ENCODE results near the gene FSIP1.

Gene FSIP1

GRCh38 chr15:39823634-39824033, 41.0 kb upstream of the FSIP1 start:
- Histone ChIP-seq H4K8ac (ENCODE audit: low read length) (no peak overlapping the region), H2AFZ (ENCODE audit: low read depth, low read length) (no peak overlapping the region), H3K9ac (ENCODE audit: low read length) (no peak overlapping the region), H3K23ac (ENCODE audit: low read length in 2 of 2) (no peak overlapping the region), H3K4me1 (ENCODE audit: control insufficient read depth, insufficient read depth, low read depth, low read length) (peaks cover 4% of the 10 kb centered on the region), H2BK12ac (ENCODE audit: low read length in 2 of 2) (no peak overlapping the region), H3K4me2 (ENCODE audit: low read length, poor library complexity, severe bottlenecking) (no peak overlapping the region), H3K14ac (ENCODE audit: low read length in 2 of 2) (no peak overlapping the region), H2AK5ac (ENCODE audit: low read length, severe bottlenecking) (no peak overlapping the region), H2BK120ac (ENCODE audit: low read depth, low read length) (no peak overlapping the region), H3K9me3 (ENCODE audit: control insufficient read depth, low read length) (no peaks in the 10 kb centered on the region), H4K91ac (ENCODE audit: low read length) (no peak overlapping the region), H3K27ac (ENCODE audit: low read length, poor library complexity, severe bottlenecking) (no peak overlapping the region), H3K18ac (ENCODE audit: low read depth in 1 of 2, low read length in 2 of 2) (no peak overlapping the region), H2BK15ac (ENCODE audit: low read depth, poor library complexity, severe bottlenecking) (no peak overlapping the region), H3K79me1 (replicated peaks; ENCODE audit: low read length, poor library complexity, severe bottlenecking) (peaks cover 39% of the 10 kb centered on the region), H3K4ac (ENCODE audit: low read depth in 1 of 2, low read length in 2 of 2) (no peak overlapping the region), H3K36me3 (ENCODE audit: control insufficient read depth in 1 of 2, insufficient read depth in 2 of 2, low read depth in 1 of 2, low read length in 2 of 2) (peaks cover 0 to 3% of the 10 kb centered on the region in 2 experiments), H3K27me3 (ENCODE audit: control insufficient read depth in 1 of 2, insufficient read depth in 1 of 2, low read length in 2 of 2) (no peaks in the 10 kb centered on the region), H3K4me3 (ENCODE audit: insufficient read depth in 1 of 2, low read depth in 1 of 2, low read length in 2 of 2) (no peak overlapping the region), H2BK5ac (ENCODE audit: low read depth, low read length, poor library complexity, severe bottlenecking) (no peak overlapping the region)
- no peak for DNase-seq
- 69% methylated on average over 2 of the region's 2 CpGs for WGBS

- Histone ChIP-seq H2AFZ (ENCODE audit: low read depth, low read length) (no peak overlapping the region), H3K9ac (ENCODE audit: low read length) (no peak overlapping the region), H3K4ac (ENCODE audit: low read depth in 1 of 2, low read length in 2 of 2) (no peak overlapping the region), H2BK120ac (ENCODE audit: low read depth, low read length) (no peak overlapping the region), H3K27me3 (ENCODE audit: control insufficient read depth in 1 of 2, insufficient read depth in 1 of 2, low read length in 2 of 2) (no peaks in the 10 kb centered on the region), H3K4me1 (ENCODE audit: control insufficient read depth, insufficient read depth, low read depth, low read length) (peaks cover under 1% of the 10 kb centered on the region), H4K91ac (ENCODE audit: low read length) (no peak overlapping the region), H3K79me1 (replicated peaks; ENCODE audit: low read length, poor library complexity, severe bottlenecking) (peaks cover 31% of the 10 kb centered on the region), H3K18ac (ENCODE audit: low read depth in 1 of 2, low read length in 2 of 2) (no peak overlapping the region), H2BK15ac (ENCODE audit: low read depth, poor library complexity, severe bottlenecking) (no peak overlapping the region), H3K4me2 (ENCODE audit: low read length, poor library complexity, severe bottlenecking) (no peak overlapping the region), H3K23ac (ENCODE audit: low read length in 2 of 2) (no peak overlapping the region), H2BK12ac (ENCODE audit: low read length in 2 of 2) (no peak overlapping the region), H2BK5ac (ENCODE audit: low read depth, low read length, poor library complexity, severe bottlenecking) (no peak overlapping the region), H4K8ac (ENCODE audit: low read length) (no peak overlapping the region), H3K27ac (ENCODE audit: low read length, poor library complexity, severe bottlenecking) (no peak overlapping the region), H3K14ac (ENCODE audit: low read length in 2 of 2) (no peak overlapping the region), H3K4me3 (ENCODE audit: insufficient read depth in 1 of 2, low read depth in 1 of 2, low read length in 2 of 2) (no peak overlapping the region), H2AK5ac (ENCODE audit: low read length, severe bottlenecking) (no peak overlapping the region), H3K9me3 (ENCODE audit: control insufficient read depth, low read length) (no peaks in the 10 kb centered on the region), H3K36me3 (ENCODE audit: control insufficient read depth in 1 of 2, insufficient read depth in 2 of 2, low read depth in 1 of 2, low read length in 2 of 2) (peaks cover 0 to 3% of the 10 kb centered on the region in 2 experiments)
- peak; percentile 11 for DNase-seq
- 27% methylated on average over 3 of the region's 3 CpGs for WGBS
Measured at GRCh38 chr15:39820050-39820602, 37.5 kb upstream of the FSIP1 start.

DNA sequence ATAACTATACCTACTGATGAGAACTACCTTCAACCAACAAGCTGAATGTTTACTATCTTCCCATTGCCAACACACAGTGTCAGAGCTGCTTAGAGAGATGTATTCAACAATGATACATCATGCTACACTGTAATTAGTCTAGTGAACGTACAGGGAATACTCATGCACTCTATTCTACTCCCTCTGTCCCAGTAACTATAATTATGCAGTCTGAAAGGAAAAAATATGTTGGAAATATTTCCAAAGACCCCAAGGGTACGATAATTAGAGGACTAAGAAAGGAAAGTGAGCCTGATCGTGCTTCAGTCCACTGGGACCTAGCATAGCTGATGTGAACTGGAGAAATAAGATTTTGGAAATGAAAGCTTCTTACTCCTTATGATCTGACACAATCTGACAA, 36.9 kb upstream of the FSIP1 start:
- Histone ChIP-seq H2BK5ac (ENCODE audit: low read depth, low read length, poor library complexity, severe bottlenecking) (no peak overlapping the region), H3K9ac (ENCODE audit: low read length) (no peak overlapping the region), H2BK120ac (ENCODE audit: low read depth, low read length) (no peak overlapping the region), H3K4me1 (ENCODE audit: control insufficient read depth, insufficient read depth, low read depth, low read length) (peaks cover 2% of the 10 kb centered on the region), H2AK5ac (ENCODE audit: low read length, severe bottlenecking) (no peak overlapping the region), H3K9me3 (ENCODE audit: control insufficient read depth, low read length) (no peaks in the 10 kb centered on the region), H2BK12ac (ENCODE audit: low read length in 2 of 2) (no peak overlapping the region), H3K27ac (ENCODE audit: low read length, poor library complexity, severe bottlenecking) (no peak overlapping the region), H3K18ac (ENCODE audit: low read depth in 1 of 2, low read length in 2 of 2) (no peak overlapping the region), H3K36me3 (ENCODE audit: control insufficient read depth in 1 of 2, insufficient read depth in 2 of 2, low read depth in 1 of 2, low read length in 2 of 2) (peaks cover 0 to 7% of the 10 kb centered on the region in 2 experiments), H2BK15ac (ENCODE audit: low read depth, poor library complexity, severe bottlenecking) (no peak overlapping the region), H3K4ac (ENCODE audit: low read depth in 1 of 2, low read length in 2 of 2) (no peak overlapping the region), H3K79me1 (replicated peaks; ENCODE audit: low read length, poor library complexity, severe bottlenecking) (peaks cover 31% of the 10 kb centered on the region), H3K14ac (ENCODE audit: low read length in 2 of 2) (no peak overlapping the region), H4K91ac (ENCODE audit: low read length) (no peak overlapping the region), H3K27me3 (ENCODE audit: control insufficient read depth in 1 of 2, insufficient read depth in 1 of 2, low read length in 2 of 2) (no peaks in the 10 kb centered on the region), H3K4me2 (ENCODE audit: low read length, poor library complexity, severe bottlenecking) (no peak overlapping the region), H3K4me3 (ENCODE audit: insufficient read depth in 1 of 2, low read depth in 1 of 2, low read length in 2 of 2) (no peak overlapping the region), H4K8ac (ENCODE audit: low read length) (no peak overlapping the region), H2AFZ (ENCODE audit: low read depth, low read length) (no peak overlapping the region), H3K23ac (ENCODE audit: low read length in 2 of 2) (no peak overlapping the region)
- no peak for DNase-seq
- 86% methylated on average over 2 of the region's 3 CpGs for WGBS

DNA sequence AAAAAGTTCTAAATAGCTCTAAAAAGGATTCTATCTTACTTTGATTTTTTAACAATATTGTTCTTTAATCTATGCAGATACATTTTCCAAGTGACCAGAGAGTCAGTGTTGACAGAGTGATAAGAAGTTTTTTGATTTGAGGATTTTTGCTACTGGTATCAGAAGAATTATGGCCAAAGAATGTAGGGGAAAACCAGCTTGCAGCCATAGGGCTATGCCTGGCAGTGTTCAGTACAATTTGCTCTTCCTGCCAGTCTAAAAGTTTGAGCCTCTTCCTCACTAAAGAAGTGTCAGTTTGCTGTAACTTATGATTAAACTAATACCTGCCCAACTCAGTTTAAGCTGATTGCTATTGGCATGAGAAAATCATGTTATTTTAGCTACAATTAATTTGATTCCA, 35.3 kb upstream of the FSIP1 start:
- no peak for DNase-seq
- no peak overlapping the region for H3K4me3 ChIP-seq (ENCODE audit: insufficient read depth in 1 of 2, low read depth in 1 of 2, low read length in 2 of 2)
- H2AK5ac ChIP-seq (ENCODE audit: low read length, severe bottlenecking) = no peak overlapping the region
- H2BK12ac ChIP-seq (ENCODE audit: low read length in 2 of 2) = no peak overlapping the region
- no peak overlapping the region for H2BK120ac ChIP-seq (ENCODE audit: low read depth, low read length)
- H3K14ac ChIP-seq (ENCODE audit: low read length in 2 of 2) = no peak overlapping the region
- no peak overlapping the region for H3K9ac ChIP-seq (ENCODE audit: low read length)
- H2AFZ ChIP-seq (ENCODE audit: low read depth, low read length) = no peak overlapping the region
- H3K4me2 ChIP-seq (ENCODE audit: low read length, poor library complexity, severe bottlenecking) = no peak overlapping the region
- H3K23ac ChIP-seq (ENCODE audit: low read length in 2 of 2) = no peak overlapping the region
- H2BK15ac ChIP-seq (ENCODE audit: low read depth, poor library complexity, severe bottlenecking) = no peak overlapping the region
- no peak overlapping the region for H4K91ac ChIP-seq (ENCODE audit: low read length)
- H3K27me3 ChIP-seq (ENCODE audit: control insufficient read depth in 1 of 2, insufficient read depth in 1 of 2, low read length in 2 of 2) = no peaks in the 10 kb centered on the region
- H2BK5ac ChIP-seq (ENCODE audit: low read depth, low read length, poor library complexity, severe bottlenecking) = no peak overlapping the region
- H3K36me3 ChIP-seq (ENCODE audit: control insufficient read depth in 1 of 2, insufficient read depth in 2 of 2, low read depth in 1 of 2, low read length in 2 of 2) = peaks cover 0 to 7% of the 10 kb centered on the region in 2 experiments
- H3K27ac ChIP-seq (ENCODE audit: low read length, poor library complexity, severe bottlenecking) = no peak overlapping the region
- peaks cover 23% of the 10 kb centered on the region for H3K79me1 ChIP-seq (replicated peaks; ENCODE audit: low read length, poor library complexity, severe bottlenecking)
- H4K8ac ChIP-seq (ENCODE audit: low read length) = no peak overlapping the region
- peaks cover 2% of the 10 kb centered on the region for H3K4me1 ChIP-seq (ENCODE audit: control insufficient read depth, insufficient read depth, low read depth, low read length)
- H3K18ac ChIP-seq (ENCODE audit: low read depth in 1 of 2, low read length in 2 of 2) = no peak overlapping the region
- H3K9me3 ChIP-seq (ENCODE audit: control insufficient read depth, low read length) = no peaks in the 10 kb centered on the region
- H3K4ac ChIP-seq (ENCODE audit: low read depth in 1 of 2, low read length in 2 of 2) = no peak overlapping the region
